HAP-1 (cell line): ENCODE results near the gene GUK1.
"Not testable (repeated sequence)": the region's sequence is repeated elsewhere in the genome, so short reads cannot be mapped to it uniquely, and the experiment has no call there.

Source experiments
- DNase-seq, 2 experiments: peaks; one replicate each; pipeline ENCODE4 v3.0.0-alpha.2; 2016 to 2020; ENCODE audit warnings: low spot score in 2 of 2
- H3K27me3 ChIP-seq: fragments of 250-450 bp; sonication (Bioruptor Pico); 2 replicates; pipeline ENCODE4 v1.5.1; 2020; ENCODE audit warnings: low read depth, mild to moderate bottlenecking, moderate library complexity
- H3K36me3 ChIP-seq: fragments of 250-450 bp; sonication (Bioruptor Pico); replicated peaks from 2 replicates; pipeline ENCODE4 v1.5.1; 2020; ENCODE audit warnings: mild to moderate bottlenecking
- H3K4me1 ChIP-seq: fragments of 250-450 bp; sonication (Bioruptor Pico); 2 replicates; pipeline ENCODE4 v1.5.1; 2020; ENCODE audit warnings: mild to moderate bottlenecking
- H3K4me3 ChIP-seq: fragments of 250-450 bp; sonication (Bioruptor Pico); 2 replicates; pipeline ENCODE4 v1.5.1; 2020; ENCODE audit warnings: mild to moderate bottlenecking, moderate library complexity
- H3K9me3 ChIP-seq: fragments of 250-450 bp; sonication (Bioruptor Pico); 2 replicates; pipeline ENCODE4 v1.5.1; 2020; ENCODE audit warnings: mild to moderate bottlenecking, moderate library complexity
- in situ Hi-C: fragments of 300-500 bp; cut with MboI; formaldehyde crosslinking; loops from 3 replicates; pipeline ENCODE4 v1.14.3; 2020; ENCODE audit warnings: low sequenced_read_pairs, inconsistent platforms, mixed read lengths

The GUK1 gene

GRCh38 chr1:228180959-228181644 lies 41.0 kb downstream of the GUK1 start:
- in situ Hi-C loops, result no loop called here
- H3K27me3 ChIP-seq, result no peaks in the 10 kb centered on the region
- no peaks in the 10 kb centered on the region for H3K9me3 ChIP-seq
- no peak overlapping the region for H3K4me3 ChIP-seq
- DNase-seq, result no peak
- H3K4me1 ChIP-seq, result no peaks in the 10 kb centered on the region
- H3K36me3 ChIP-seq, result no peaks in the 10 kb centered on the region

GRCh38 chr1:228181645-228182034 lies 41.6 kb downstream of the GUK1 start:
- Histone ChIP-seq H3K4me3 (no peak overlapping the region), H3K36me3 (no peaks in the 10 kb centered on the region), H3K27me3 (no peaks in the 10 kb centered on the region), H3K4me1 (no peaks in the 10 kb centered on the region), H3K9me3 (no peaks in the 10 kb centered on the region)
- in situ Hi-C loops, result no loop called here
- DNase-seq, result no peak

- no peaks in the 10 kb centered on the region for H3K27me3 ChIP-seq
- no peaks in the 10 kb centered on the region for H3K9me3 ChIP-seq
- H3K4me3 ChIP-seq, result no peak overlapping the region
- H3K4me1 ChIP-seq, result no peaks in the 10 kb centered on the region
- no peaks in the 10 kb centered on the region for H3K36me3 ChIP-seq
- in situ Hi-C loops, result no loop called here
- DNase-seq, result no peak
These were observed 42.4 kb downstream of the GUK1 start for GRCh38 chr1:228182296-228183030.

- Histone ChIP-seq H3K27me3 (no peaks in the 10 kb centered on the region), H3K4me3 (no peak overlapping the region), H3K9me3 (peaks cover 4% of the 10 kb centered on the region), H3K36me3 (no peaks in the 10 kb centered on the region), H3K4me1 (no peaks in the 10 kb centered on the region)
- in situ Hi-C loops, result no loop called here
- DNase-seq, result no peak
These were observed 44.1 kb downstream of the GUK1 start for GRCh38 chr1:228184152-228184551.

GRCh38 chr1:228185641-228185965 lies 45.5 kb downstream of the GUK1 start:
- H3K9me3 ChIP-seq, result peaks cover 4% of the 10 kb centered on the region
- H3K36me3 ChIP-seq, result no peaks in the 10 kb centered on the region
- no peaks in the 10 kb centered on the region for H3K4me1 ChIP-seq
- no peak for DNase-seq
- no peak overlapping the region for H3K4me3 ChIP-seq
- in situ Hi-C loops, result no loop called here
- H3K27me3 ChIP-seq, result no peaks in the 10 kb centered on the region

- DNase-seq, H3K4me1 ChIP-seq, H3K4me3 ChIP-seq, H3K36me3 ChIP-seq, H3K9me3 ChIP-seq, H3K27me3 ChIP-seq, in situ Hi-C loops: not testable (repeated sequence)
These were observed 48.2 kb downstream of the GUK1 start for GRCh38 chr1:228188249-228188648.

- H3K27me3 ChIP-seq, result no peaks in the 10 kb centered on the region
- H3K36me3 ChIP-seq, result no peaks in the 10 kb centered on the region
- H3K4me1 ChIP-seq, result no peaks in the 10 kb centered on the region
- H3K4me3 ChIP-seq, result no peak overlapping the region
- in situ Hi-C loops, result no loop called here
- peaks cover 4% of the 10 kb centered on the region for H3K9me3 ChIP-seq
- no peak for DNase-seq
These were observed 50.1 kb downstream of the GUK1 start for GRCh38 chr1:228190182-228190581.

- Histone ChIP-seq H3K36me3 (no peaks in the 10 kb centered on the region), H3K9me3 (peaks cover 4% of the 10 kb centered on the region), H3K4me1 (no peaks in the 10 kb centered on the region), H3K4me3 (no peak overlapping the region), H3K27me3 (no peaks in the 10 kb centered on the region)
- DNase-seq, result no peak
- in situ Hi-C loops, result no loop called here
These were observed 50.7 kb downstream of the GUK1 start for GRCh38 chr1:228190778-228191177.

- H3K36me3 ChIP-seq, result no peaks in the 10 kb centered on the region
- no peak overlapping the region for H3K4me3 ChIP-seq
- in situ Hi-C loops, result no loop called here
- no peaks in the 10 kb centered on the region for H3K4me1 ChIP-seq
- H3K9me3 ChIP-seq, result peaks cover 9% of the 10 kb centered on the region
- no peak for DNase-seq
- no peaks in the 10 kb centered on the region for H3K27me3 ChIP-seq
These were observed 54.4 kb downstream of the GUK1 start for GRCh38 chr1:228194436-228194835.

GRCh38 chr1:228194921-228195812 lies 55.1 kb downstream of the GUK1 start:
- in situ Hi-C loops, result no loop called here
- no peak for DNase-seq
- Histone ChIP-seq H3K27me3 (no peaks in the 10 kb centered on the region), H3K9me3 (peaks cover 9% of the 10 kb centered on the region), H3K4me3 (no peak overlapping the region), H3K4me1 (no peaks in the 10 kb centered on the region), H3K36me3 (no peaks in the 10 kb centered on the region)

- Histone ChIP-seq H3K4me3 (no peak overlapping the region), H3K36me3 (no peaks in the 10 kb centered on the region), H3K9me3 (peaks cover 11% of the 10 kb centered on the region), H3K27me3 (no peaks in the 10 kb centered on the region), H3K4me1 (no peaks in the 10 kb centered on the region)
- no peak for DNase-seq
- in situ Hi-C loops, result no loop called here
These were observed 57.6 kb downstream of the GUK1 start for GRCh38 chr1:228197555-228198147.
